ENCODE measurements around the gene C19orf85. TPM values are rescaled to one million over a fixed set of nuclear protein-coding genes. Genes with fewer than 3 reads are reported as not detected.
A peak's percentile ranks its signal among the peaks of the same experiment; 100 is the strongest.

C19orf85 gene
- total RNA-seq, 2 experiments from 2014 or later, result not detected

DNA sequence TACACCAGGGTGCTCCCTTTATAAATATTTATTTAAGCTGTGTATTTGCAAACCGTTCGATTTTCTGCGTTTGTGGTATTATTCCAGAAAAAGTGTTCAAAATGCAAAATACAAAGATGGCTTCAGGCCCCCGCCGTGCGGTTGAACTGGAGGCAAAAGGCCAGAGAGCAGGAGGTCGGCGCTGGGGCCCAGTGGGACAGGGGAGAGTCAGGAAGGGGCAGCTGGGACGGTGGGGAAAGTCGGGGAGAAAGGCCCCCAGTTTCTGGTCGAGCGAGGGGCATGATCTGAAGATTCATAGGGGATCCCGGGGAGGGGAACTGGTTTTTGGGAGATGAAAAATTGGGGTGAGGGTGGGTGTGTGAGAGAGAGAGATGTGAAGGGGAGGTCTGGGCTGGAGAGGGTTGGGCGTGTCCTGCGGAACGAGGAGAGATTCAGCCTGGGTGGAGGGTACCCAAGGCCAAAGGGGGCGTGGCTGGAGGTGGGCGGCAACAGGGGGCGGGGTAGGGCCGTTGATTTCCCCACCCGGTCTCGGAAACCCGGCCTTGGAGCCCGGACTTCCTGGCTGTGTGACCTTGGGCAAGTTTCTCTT lies 3.8 kb downstream of the C19orf85 start:
- CTCF ChIA-PET, result interaction anchor here (1.3 kb wide), 1 partner anchor 43 kb away, joined by 15 read pairs; no protein-coding TSS in a partner anchor
- H3K27me3 Mint-ChIP-seq, result no peaks in the 10 kb centered on the region
- peak in 3 of 14 experiments; percentile 46 to 64 (median 58) for DNase-seq

DNA sequence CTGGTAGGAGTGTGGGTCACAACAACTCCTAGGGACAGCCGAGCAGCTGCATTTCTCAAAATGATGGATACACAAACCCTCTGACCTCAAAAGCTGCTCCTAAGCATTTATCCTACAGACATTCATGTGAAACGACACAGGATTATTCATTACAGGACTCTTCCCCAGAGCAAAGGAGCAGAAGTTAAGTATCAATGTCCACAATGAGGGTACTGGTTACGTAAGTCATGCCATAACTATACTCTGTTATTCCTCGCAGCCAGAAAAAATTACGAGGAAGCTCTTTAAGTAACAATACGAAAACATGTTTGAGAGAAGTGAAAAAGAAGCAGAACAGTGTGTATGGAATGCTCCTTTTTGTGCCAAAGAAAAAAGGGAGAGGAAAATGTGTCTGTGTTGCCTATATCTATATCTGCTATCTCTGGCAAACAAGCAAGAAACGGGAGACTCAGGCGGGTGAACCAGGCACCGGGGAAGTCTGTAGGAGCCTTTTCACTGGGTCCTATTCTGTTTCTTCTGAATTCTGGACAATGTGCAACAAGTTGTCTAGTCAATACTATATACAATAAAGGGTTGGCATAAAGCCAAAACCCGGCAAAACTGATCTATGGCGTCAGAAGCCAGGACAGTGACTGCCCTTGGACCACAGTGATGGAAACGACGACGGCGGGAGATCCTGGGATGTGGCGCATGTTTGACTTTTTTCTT lies 4.4 kb downstream of the C19orf85 start:
- intact Hi-C loops (cut with DNase I, micrococcal nuclease), result loop anchor here in 1 of 2 experiments (2.0 to 5.0 kb wide), 2 partner anchors 53 to 73 kb away; partner anchors contain the start of gene UBE2S
- Mint-ChIP-seq H3K4me3 (peak overlapping the region; percentile 79), H3K9me3 (no peaks in the 10 kb centered on the region), H3K27ac (peak overlapping the region; percentile 55), H3K4me1 (ENCODE audit: low read depth) (peaks cover 17% of the 10 kb centered on the region), H3K36me3 (ENCODE audit: low read depth) (peaks cover 5% of the 10 kb centered on the region), H3K27me3 (no peaks in the 10 kb centered on the region)
- no peaks in the 10 kb centered on the region for H3K27me3 ChIP-seq (ENCODE audit: control insufficient read depth in 1 of 2, insufficient read depth in 2 of 2, low read length in 2 of 2)
- ATAC-seq (ENCODE audit: poor library complexity), result no peak
- ChIA-PET CTCF (no interaction called here), POLR2A (no interaction called here)
- TF ChIP-seq, protein P1, sequence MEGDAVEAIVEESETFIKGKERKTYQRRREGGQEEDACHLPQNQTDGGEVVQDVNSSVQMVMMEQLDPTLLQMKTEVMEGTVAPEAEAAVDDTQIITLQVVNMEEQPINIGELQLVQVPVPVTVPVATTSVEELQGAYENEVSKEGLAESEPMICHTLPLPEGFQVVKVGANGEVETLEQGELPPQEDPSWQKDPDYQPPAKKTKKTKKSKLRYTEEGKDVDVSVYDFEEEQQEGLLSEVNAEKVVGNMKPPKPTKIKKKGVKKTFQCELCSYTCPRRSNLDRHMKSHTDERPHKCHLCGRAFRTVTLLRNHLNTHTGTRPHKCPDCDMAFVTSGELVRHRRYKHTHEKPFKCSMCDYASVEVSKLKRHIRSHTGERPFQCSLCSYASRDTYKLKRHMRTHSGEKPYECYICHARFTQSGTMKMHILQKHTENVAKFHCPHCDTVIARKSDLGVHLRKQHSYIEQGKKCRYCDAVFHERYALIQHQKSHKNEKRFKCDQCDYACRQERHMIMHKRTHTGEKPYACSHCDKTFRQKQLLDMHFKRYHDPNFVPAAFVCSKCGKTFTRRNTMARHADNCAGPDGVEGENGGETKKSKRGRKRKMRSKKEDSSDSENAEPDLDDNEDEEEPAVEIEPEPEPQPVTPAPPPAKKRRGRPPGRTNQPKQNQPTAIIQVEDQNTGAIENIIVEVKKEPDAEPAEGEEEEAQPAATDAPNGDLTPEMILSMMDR (IDR thresholded peaks at IDR 0.05), result no peak
- peaks cover 19% of the 10 kb centered on the region for H3K4me1 ChIP-seq (ENCODE audit: insufficient read depth, low read length)
- DNase-seq, result no peak
- no peak overlapping the region for H3K4me3 ChIP-seq (ENCODE audit: low read length)
- no peaks in the 10 kb centered on the region for H3K36me3 ChIP-seq (ENCODE audit: insufficient read depth, low read length)
- no peak overlapping the region for H3K27ac ChIP-seq (ENCODE audit: low read depth in 1 of 2, low read length in 2 of 2)
- no peaks in the 10 kb centered on the region for H3K9me3 ChIP-seq (ENCODE audit: control insufficient read depth in 1 of 2, insufficient read depth in 1 of 2, low read length in 2 of 2)

More for the DNA sequence above, 3.8 kb downstream of the C19orf85 start:
- Histone ChIP-seq H3K27me3 (ENCODE audit: control insufficient read depth in 1 of 2, insufficient read depth in 2 of 2, low read length in 2 of 2) (no peaks in the 10 kb centered on the region), H3K4me1 (ENCODE audit: insufficient read depth, low read length) (peaks cover 19% of the 10 kb centered on the region), H3K36me3 (ENCODE audit: insufficient read depth, low read length) (no peaks in the 10 kb centered on the region), H3K4me3 (ENCODE audit: low read length) (peak overlapping the region; percentile 83), H3K9me3 (ENCODE audit: control insufficient read depth in 1 of 2, insufficient read depth in 1 of 2, low read length in 2 of 2) (no peaks in the 10 kb centered on the region), H3K27ac (ENCODE audit: low read depth in 1 of 2, low read length in 2 of 2) (peak overlapping the region; percentile 47 to 72)
- POLR2A ChIA-PET, result no interaction called here
- Mint-ChIP-seq H3K4me1 (ENCODE audit: low read depth) (peaks cover 17% of the 10 kb centered on the region), H3K36me3 (ENCODE audit: low read depth) (peaks cover 5% of the 10 kb centered on the region), H3K27ac (peak overlapping the region; percentile 55), H3K9me3 (no peaks in the 10 kb centered on the region), H3K4me3 (peak overlapping the region; percentile 96)
- ATAC-seq (ENCODE audit: poor library complexity), result no peak
- TF ChIP-seq, protein P1 (IDR thresholded peaks at IDR 0.05), result no peak
- intact Hi-C loops (cut with DNase I, micrococcal nuclease), result loop anchor here in 1 of 2 experiments (2.0 to 5.0 kb wide), 2 partner anchors 53 to 74 kb away; partner anchors contain the start of gene UBE2S

- Mint-ChIP-seq H3K4me3 (no peak overlapping the region), H3K4me1 (ENCODE audit: low read depth) (peaks cover 17% of the 10 kb centered on the region), H3K9me3 (no peaks in the 10 kb centered on the region), H3K36me3 (ENCODE audit: low read depth) (peaks cover 5% of the 10 kb centered on the region), H3K27ac (no peak overlapping the region), H3K27me3 (peaks cover 3% of the 10 kb centered on the region)
- no peak overlapping the region for H3K4me3 ChIP-seq (ENCODE audit: low read length)
- TF ChIP-seq, protein P1 (IDR thresholded peaks at IDR 0.05), result no peak
- no peak overlapping the region for H3K27ac ChIP-seq (ENCODE audit: low read depth in 1 of 2, low read length in 2 of 2)
- CTCF ChIA-PET, result interaction anchor here (1.6 kb wide), 1 partner anchor 45 kb away, joined by 4 read pairs; no protein-coding TSS in a partner anchor
- no peaks in the 10 kb centered on the region for H3K9me3 ChIP-seq (ENCODE audit: control insufficient read depth in 1 of 2, insufficient read depth in 1 of 2, low read length in 2 of 2)
- H3K27me3 ChIP-seq (ENCODE audit: control insufficient read depth in 1 of 2, insufficient read depth in 2 of 2, low read length in 2 of 2), result no peaks in the 10 kb centered on the region
- no peaks in the 10 kb centered on the region for H3K36me3 ChIP-seq (ENCODE audit: insufficient read depth, low read length)
- H3K4me1 ChIP-seq (ENCODE audit: insufficient read depth, low read length), result peaks cover 19% of the 10 kb centered on the region
- intact Hi-C loops (cut with DNase I, micrococcal nuclease), result no loop called here
- POLR2A ChIA-PET, result no interaction called here
- DNase-seq, result peak in 1 of 14 experiments; percentile 22
- ATAC-seq (ENCODE audit: poor library complexity), result no peak
These were observed 5.0 kb downstream of the C19orf85 start for GRCh38 chr19:55459551-55459949.
